PC-9 (cell line): ENCODE measurements around the gene RETREG2. TPM values are rescaled to one million over a fixed set of nuclear protein-coding genes. Genes with fewer than 3 reads are reported as not detected.

ENCODE experiments used
- BruUV-seq: library from RNA; stranded (reverse); fragments of 400-500 nt; replicated peaks from 2 replicates; lab custom pipeline; 2021; lab: Mats Ljungman, UMichigan
- CTCF ChIA-PET: fragments of 300-600 bp; sonication (Branson Sonifier 250); formaldehyde crosslinking; loops from one replicate; lab custom pipeline; 2022; ENCODE audit warnings: antibody characterized with exemption; lab: Charles Lee
- POLR2A ChIA-PET: fragments of 300-600 bp; sonication (Branson Sonifier 250); formaldehyde crosslinking; loops from one replicate; lab custom pipeline; 2022; ENCODE audit warnings: antibody characterized with exemption; ENCODE audit not compliant: unreplicated experiment; lab: Charles Lee
- DNase-seq, 2 experiments: peaks; one replicate each; pipeline versions ENCODE4 v3.0.0 to v3.0.0-alpha.2; 2015 to 2022; ENCODE audit warnings: mixed read lengths in 1 of 2
- H2AFZ ChIP-seq: fragments of 200-600 bp; sonication (generic); 2 replicates; pipeline ENCODE4 v1.8.1; 2017; ENCODE audit warnings: antibody characterized with exemption
- H3F3A ChIP-seq: fragments of 200-600 bp; sonication (generic); 2 replicates; pipeline ENCODE4 v1.8.1; 2017; ENCODE audit warnings: antibody characterized with exemption, mild to moderate bottlenecking, low read depth; ENCODE audit not compliant: insufficient read depth
- H3K27ac ChIP-seq: fragments of 200-600 bp; sonication (generic); 2 replicates; pipeline ENCODE4 v1.6.1; 2016; ENCODE audit warnings: mixed run types
- H3K27me3 ChIP-seq: fragments of 200-600 bp; sonication (generic); 2 replicates; pipeline ENCODE4 v1.6.1; 2016; ENCODE audit warnings: low read depth, mixed run types; ENCODE audit not compliant: insufficient read depth
- H3K36me3 ChIP-seq: fragments of 200-600 bp; sonication (generic); 2 replicates; pipeline ENCODE4 v1.6.1; 2016; ENCODE audit warnings: low read depth, mixed run types
- H3K4me1 ChIP-seq: fragments of 200-600 bp; sonication (generic); replicated peaks from 2 replicates; pipeline ENCODE4 v1.6.1; 2016; ENCODE audit warnings: mixed run types; ENCODE audit not compliant: insufficient read depth
- H3K4me2 ChIP-seq: fragments of 200-600 bp; sonication (generic); 2 replicates; pipeline ENCODE4 v1.6.1; 2017; ENCODE audit warnings: mixed run types
- H3K4me3 ChIP-seq: fragments of 200-600 bp; sonication (generic); 2 replicates; pipeline ENCODE4 v1.6.1; 2016; ENCODE audit warnings: mixed run types
- H3K79me2 ChIP-seq: fragments of 200-600 bp; sonication (generic); 2 replicates; pipeline ENCODE4 v1.6.1; 2017; ENCODE audit warnings: low read depth, mixed run types
- H3K9me2 ChIP-seq: fragments of 200-600 bp; sonication (generic); 2 replicates; pipeline ENCODE4 v1.8.1; 2017; ENCODE audit warnings: mild to moderate bottlenecking; ENCODE audit not compliant: insufficient read depth
- H3K9me3 ChIP-seq: fragments of 200-600 bp; sonication (generic); 2 replicates; pipeline ENCODE4 v1.8.1; 2016; ENCODE audit warnings: low read depth; ENCODE audit not compliant: insufficient read depth
- H4K20me1 ChIP-seq: fragments of 200-600 bp; sonication (generic); 2 replicates; pipeline ENCODE4 v1.8.1; 2017; ENCODE audit not compliant: insufficient read depth
- EZH2 ChIP-seq: fragments of 200-600 bp; sonication (generic); IDR thresholded peaks from 2 replicates; pipeline ENCODE4 v1.8.0; 2017; ENCODE audit warnings: antibody characterized with exemption, low read depth
- intact Hi-C: fragments of 100-400 bp; cut with micrococcal nuclease; formaldehyde crosslinking; loops from one replicate; pipeline ENCODE4 v1.10.0; 2022; ENCODE audit not compliant: unreplicated experiment
- total RNA-seq: library from RNA; stranded (reverse); gene quantifications from 2 replicates; pipeline ENCODE4 v1.2.3, GENCODE V29; 2021
- TF ChIP-seq, protein P1 (sequence below): fragments of 200-600 bp; sonication (generic); conservative IDR thresholded peaks from 2 replicates; pipeline ENCODE4 v1.6.1; 2017; ENCODE audit warnings: mixed run types, antibody characterized with exemption, mild to moderate bottlenecking, moderate library complexity

RETREG2 gene
- total RNA-seq, 1 experiment from 2014 or later: 84.4 TPM

DNA sequence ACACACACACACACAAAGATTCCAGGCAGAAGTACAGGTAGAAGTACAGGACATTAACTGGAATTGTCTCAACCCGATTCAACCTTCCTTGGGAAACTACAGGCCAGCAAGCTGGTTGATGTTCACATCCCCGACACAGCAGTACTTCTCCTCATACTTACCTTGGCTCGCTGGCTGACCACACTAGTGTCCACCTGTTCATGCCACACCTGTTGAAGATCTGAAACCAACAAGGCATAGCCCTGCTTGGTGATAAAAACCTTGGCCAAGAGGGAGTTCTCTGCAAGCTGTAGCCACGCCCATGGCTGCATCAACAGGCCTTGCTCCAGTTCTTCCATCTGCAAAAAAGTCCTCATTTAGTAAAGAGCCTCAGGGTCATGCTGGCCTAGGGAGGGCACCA lies 20.1 kb upstream of the RETREG2 start:
- Histone ChIP-seq H3K9me2 (no peaks in the 10 kb centered on the region), H4K20me1 (no peaks in the 10 kb centered on the region), H3K27me3 (no peaks in the 10 kb centered on the region), H3K27ac (no peak overlapping the region), H3K4me2 (no peak overlapping the region), H3K9me3 (no peaks in the 10 kb centered on the region), H3K4me3 (no peak overlapping the region), H3K36me3 (no peaks in the 10 kb centered on the region), H3K4me1 (0 out of 2 replicates have a peak, but pooled peaks cover 8% of the 10 kb centered on the region), H3K79me2 (no peaks in the 10 kb centered on the region), H2AFZ (no peak overlapping the region), H3F3A (peaks cover 9% of the 10 kb centered on the region; the same call in 1 of the 2 replicates)
- no TSS peak for BruUV-seq
- ChIA-PET CTCF (interaction anchor here (0.6 kb wide), 1 partner anchor 261 kb away, joined by 5 read pairs; no protein-coding TSS in a partner anchor), POLR2A (no interaction called here)
- intact Hi-C loops: loop anchor here (5.0 kb wide), 1 partner anchor 156 kb away; no protein-coding TSS in a partner anchor
- no peak for TF ChIP-seq EZH2
- TF ChIP-seq, protein P1, sequence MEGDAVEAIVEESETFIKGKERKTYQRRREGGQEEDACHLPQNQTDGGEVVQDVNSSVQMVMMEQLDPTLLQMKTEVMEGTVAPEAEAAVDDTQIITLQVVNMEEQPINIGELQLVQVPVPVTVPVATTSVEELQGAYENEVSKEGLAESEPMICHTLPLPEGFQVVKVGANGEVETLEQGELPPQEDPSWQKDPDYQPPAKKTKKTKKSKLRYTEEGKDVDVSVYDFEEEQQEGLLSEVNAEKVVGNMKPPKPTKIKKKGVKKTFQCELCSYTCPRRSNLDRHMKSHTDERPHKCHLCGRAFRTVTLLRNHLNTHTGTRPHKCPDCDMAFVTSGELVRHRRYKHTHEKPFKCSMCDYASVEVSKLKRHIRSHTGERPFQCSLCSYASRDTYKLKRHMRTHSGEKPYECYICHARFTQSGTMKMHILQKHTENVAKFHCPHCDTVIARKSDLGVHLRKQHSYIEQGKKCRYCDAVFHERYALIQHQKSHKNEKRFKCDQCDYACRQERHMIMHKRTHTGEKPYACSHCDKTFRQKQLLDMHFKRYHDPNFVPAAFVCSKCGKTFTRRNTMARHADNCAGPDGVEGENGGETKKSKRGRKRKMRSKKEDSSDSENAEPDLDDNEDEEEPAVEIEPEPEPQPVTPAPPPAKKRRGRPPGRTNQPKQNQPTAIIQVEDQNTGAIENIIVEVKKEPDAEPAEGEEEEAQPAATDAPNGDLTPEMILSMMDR: no peak
- DNase-seq: no peak

DNA sequence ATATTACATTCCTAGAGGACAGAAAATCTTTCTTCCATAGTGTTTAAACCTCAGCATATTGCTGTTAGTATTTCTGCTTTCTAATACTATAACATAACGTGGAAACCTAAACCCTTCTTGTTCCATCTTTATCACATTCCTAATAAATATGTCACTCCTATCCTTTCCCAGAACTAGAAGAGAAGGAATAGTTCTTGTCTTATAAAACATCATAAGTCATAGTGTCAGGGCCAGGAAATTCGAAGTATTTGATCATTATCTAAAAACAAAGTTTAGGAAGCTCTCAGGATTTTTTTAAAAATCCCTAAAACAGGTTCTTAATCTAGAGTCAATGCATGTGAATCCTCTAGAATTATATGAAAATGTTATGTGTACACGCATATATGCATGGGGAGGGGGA lies 19.5 kb upstream of the RETREG2 start:
- no peaks in the 10 kb centered on the region for H3K9me3 ChIP-seq

DNA sequence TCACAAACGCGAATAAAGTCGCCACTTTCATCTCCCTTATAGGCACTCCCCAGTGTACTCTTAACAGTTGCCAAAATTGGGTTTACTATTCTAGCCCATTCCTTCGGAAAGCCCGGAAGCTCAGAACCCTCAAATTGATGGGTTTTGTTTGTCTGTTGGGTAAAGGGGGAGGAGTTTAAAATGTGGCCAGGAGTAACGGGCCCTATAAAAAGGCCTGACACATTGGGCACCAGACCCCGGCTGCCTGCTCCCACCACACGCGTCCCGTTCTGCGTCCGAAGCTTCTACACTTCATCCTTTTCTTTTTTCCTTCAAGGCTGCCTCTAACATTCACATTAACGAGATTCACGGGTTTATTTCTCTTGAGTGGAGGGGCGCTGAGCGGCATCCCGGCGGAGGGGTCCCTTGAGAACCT lies 18.3 kb upstream of the RETREG2 start:
- no peaks in the 10 kb centered on the region for H3K27me3 ChIP-seq
- H3K9me2 ChIP-seq: no peaks in the 10 kb centered on the region
- peak overlapping the region; percentile 87 for H2AFZ ChIP-seq
- TF ChIP-seq EZH2: no peak
- TF ChIP-seq, protein P1: no peak
- BruUV-seq: no TSS peak
- POLR2A ChIA-PET: interaction anchor here (0.7 kb wide), 1 partner anchor 1306 kb away, joined by 7 read pairs; no protein-coding TSS in a partner anchor
- no peaks in the 10 kb centered on the region for H3K36me3 ChIP-seq
- H3K9me3 ChIP-seq: no peaks in the 10 kb centered on the region
- CTCF ChIA-PET: interaction anchor here (0.5 to 0.7 kb wide), 3 partner anchors 12 to 211 kb away, joined by 3 read pairs; no protein-coding TSS in a partner anchor
- intact Hi-C loops: loop anchor here (1.0 to 5.0 kb wide), 10 partner anchors 18 to 528 kb away; partner anchors contain the start of genes ABCB6, DNPEP and ZFAND2B
- H3K79me2 ChIP-seq: no peaks in the 10 kb centered on the region
- H3F3A ChIP-seq: peaks cover 9% of the 10 kb centered on the region; the same call in 1 of the 2 replicates
- H3K27ac ChIP-seq: no peak overlapping the region
- no peak for DNase-seq
- 0 out of 2 replicates have a peak, but pooled peaks cover 8% of the 10 kb centered on the region for H3K4me1 ChIP-seq
- peak overlapping the region; percentile 72 for H3K4me3 ChIP-seq
- no peaks in the 10 kb centered on the region for H4K20me1 ChIP-seq
- peak overlapping the region; percentile 83 for H3K4me2 ChIP-seq

More for the DNA sequence above, 19.5 kb upstream of the RETREG2 start:
- no peak overlapping the region for H3K4me3 ChIP-seq
- DNase-seq: no peak
- H3F3A ChIP-seq: peaks cover 9% of the 10 kb centered on the region; the same call in 1 of the 2 replicates
- H3K4me2 ChIP-seq: no peak overlapping the region
- no peaks in the 10 kb centered on the region for H3K79me2 ChIP-seq
- CTCF ChIA-PET: interaction anchor here (0.6 kb wide), 1 partner anchor 262 kb away, joined by 5 read pairs; no protein-coding TSS in a partner anchor
- H3K4me1 ChIP-seq: 0 out of 2 replicates have a peak, but pooled peaks cover 8% of the 10 kb centered on the region
- no peaks in the 10 kb centered on the region for H3K36me3 ChIP-seq
- intact Hi-C loops: loop anchor here (5.0 kb wide), 1 partner anchor 156 kb away; no protein-coding TSS in a partner anchor
- no peaks in the 10 kb centered on the region for H3K9me2 ChIP-seq
- no peaks in the 10 kb centered on the region for H4K20me1 ChIP-seq
- POLR2A ChIA-PET: interaction anchor here (0.5 kb wide), 1 partner anchor 53 kb away, joined by 7 read pairs; no protein-coding TSS in a partner anchor
- no peaks in the 10 kb centered on the region for H3K27me3 ChIP-seq
- no TSS peak for BruUV-seq
- no peak overlapping the region for H2AFZ ChIP-seq
- no peak overlapping the region for H3K27ac ChIP-seq
- TF ChIP-seq EZH2: no peak
- TF ChIP-seq, protein P1: no peak
